Bronchial epithelial cell (primary cell): ENCODE measurements around the gene GALNT14. TPM values are rescaled to one million over a fixed set of nuclear protein-coding genes. Genes with fewer than 3 reads are reported as not detected.
A peak's percentile ranks its signal among the peaks of the same experiment; 100 is the strongest.

ENCODE experiments used
- DNase-seq: peaks from one replicate; pipeline ENCODE4 v3.0.0-alpha.2; 2010; ENCODE audit warnings: low read depth
- FAIRE-seq: peaks from 2 replicates; lab custom pipeline; 2011; peaks lifted over from hg19 to GRCh38; lab: Jason Lieb, UNC
- H3K27me3 ChIP-seq: 2 replicates; pipeline ENCODE4 v1.5.1; 2011; ENCODE audit warnings: low read length; ENCODE audit not compliant: control insufficient read depth, insufficient read depth
- H3K36me3 ChIP-seq: 2 replicates; pipeline ENCODE4 v1.5.1; 2011; ENCODE audit warnings: low read length; ENCODE audit not compliant: control insufficient read depth, insufficient read depth
- H3K4me3 ChIP-seq: 2 replicates; pipeline ENCODE4 v1.5.1; 2011; ENCODE audit warnings: mild to moderate bottlenecking, low read depth, low read length, control low read depth
- CTCF ChIP-seq: IDR thresholded peaks from 2 replicates; pipeline ENCODE4 v1.5.1; 2011; ENCODE audit warnings: mild to moderate bottlenecking, moderate library complexity, low read length, control low read depth, inconsistent platforms; ENCODE audit not compliant: insufficient read depth, severe bottlenecking
- total RNA-seq: library from RNA; depleted of rRNA; stranded (reverse); fragments of >200 nt; gene quantifications from 2 replicates; pipeline ENCODE4 v1.2.1, GENCODE V29; 2014

The GALNT14 gene
- total RNA-seq, 1 donor from 2014 or later = 12.4 TPM

DNA sequence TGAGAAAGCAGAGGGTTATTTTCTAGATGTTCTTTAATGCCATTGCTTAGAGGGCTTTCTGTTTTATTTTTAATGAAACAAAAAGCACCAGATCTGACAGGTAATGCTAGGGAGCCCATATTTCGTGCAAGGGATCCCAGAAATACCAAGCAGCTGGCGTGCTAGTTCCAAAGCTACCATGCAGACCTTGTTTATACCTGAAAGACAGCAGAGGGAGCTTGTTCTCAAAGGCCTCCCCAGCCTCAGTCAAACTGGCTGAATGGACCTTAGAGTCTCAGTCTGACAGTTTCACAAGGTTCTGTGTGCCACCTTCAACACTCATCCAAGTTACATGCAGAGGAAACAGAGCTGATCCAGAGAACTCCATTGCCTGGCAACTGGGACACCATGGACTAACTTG lies 48.6 kb downstream of the GALNT14 start:
- Histone ChIP-seq H3K36me3 (no peaks in the 10 kb centered on the region), H3K4me3 (no peak overlapping the region), H3K27me3 (no peaks in the 10 kb centered on the region)
- no peak for TF ChIP-seq CTCF
- FAIRE-seq = no peak
- no peak for DNase-seq

GRCh38 chr2:31088504-31089195 lies 49.6 kb downstream of the GALNT14 start:
- Histone ChIP-seq H3K36me3 (no peaks in the 10 kb centered on the region), H3K27me3 (no peaks in the 10 kb centered on the region), H3K4me3 (no peak overlapping the region)
- no peak for TF ChIP-seq CTCF
- FAIRE-seq = peak; percentile 28
- DNase-seq = no peak

DNA sequence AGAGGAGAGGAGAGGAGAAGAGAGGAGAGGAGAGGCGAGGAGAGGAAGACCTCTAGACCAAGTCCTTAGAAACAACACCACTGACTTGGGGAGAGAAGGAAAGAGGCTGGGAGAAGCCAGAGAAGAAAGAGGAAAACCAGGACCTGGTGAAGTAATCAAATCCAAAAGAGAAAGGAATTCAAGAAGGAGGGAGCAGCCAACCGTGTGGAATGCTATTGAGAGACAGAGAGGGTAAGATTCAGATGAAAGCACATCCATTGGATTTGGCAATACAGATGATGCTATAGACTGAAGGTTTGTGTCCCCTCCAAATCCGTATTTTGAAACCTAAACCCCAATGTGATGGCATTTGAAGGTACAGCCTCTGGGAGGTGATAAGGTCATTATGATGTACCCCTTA lies 50.7 kb downstream of the GALNT14 start:
- Histone ChIP-seq H3K36me3 (no peaks in the 10 kb centered on the region), H3K4me3 (no peak overlapping the region), H3K27me3 (no peaks in the 10 kb centered on the region)
- TF ChIP-seq CTCF = no peak
- DNase-seq = no peak
- FAIRE-seq = peak; percentile 7

GRCh38 chr2:31086590-31086989 lies 51.6 kb downstream of the GALNT14 start:
- FAIRE-seq (no peak), DNase-seq (no peak)
- Histone ChIP-seq H3K36me3 (no peaks in the 10 kb centered on the region), H3K27me3 (no peaks in the 10 kb centered on the region), H3K4me3 (no peak overlapping the region)
- TF ChIP-seq CTCF = no peak

DNA sequence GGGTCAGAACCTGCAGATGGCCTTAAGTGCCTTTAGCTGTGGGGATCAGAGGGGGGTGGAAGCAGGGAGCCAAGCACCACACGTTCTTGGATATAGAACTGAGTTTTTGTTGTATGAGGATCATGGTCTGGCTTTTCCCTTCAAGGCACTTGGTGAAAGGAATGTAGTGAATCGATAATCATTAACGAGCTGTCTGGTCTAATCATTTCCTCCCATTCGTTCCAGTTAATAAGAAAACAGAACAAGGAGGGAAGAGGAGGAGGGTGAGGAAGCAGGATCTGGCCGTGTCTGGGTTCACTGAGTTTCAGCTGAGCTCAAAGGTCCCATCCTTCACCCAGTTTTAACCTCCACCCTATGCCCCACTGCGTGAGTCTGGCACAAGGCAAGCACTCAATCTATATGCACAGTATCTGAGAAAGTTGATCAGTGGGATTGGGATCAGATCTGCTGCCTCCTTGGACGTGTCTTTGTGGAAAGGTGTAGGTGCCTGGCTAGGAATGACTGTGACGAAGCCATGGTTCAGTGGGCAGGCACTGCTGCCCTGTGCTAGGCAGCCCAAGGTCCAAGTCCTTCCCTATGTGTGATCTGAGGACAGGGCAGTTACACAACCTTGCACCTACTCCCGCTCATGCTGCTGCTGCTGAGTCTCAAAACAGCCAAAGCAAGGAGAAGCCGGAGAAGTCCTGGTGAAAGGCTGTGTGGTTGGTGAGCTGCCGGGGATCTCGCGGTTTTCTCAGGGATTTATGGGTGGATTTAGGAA lies 54.8 kb downstream of the GALNT14 start:
- H3K4me3 ChIP-seq = no peak overlapping the region
- TF ChIP-seq CTCF = no peak
- DNase-seq = no peak
- H3K27me3 ChIP-seq = no peaks in the 10 kb centered on the region
- FAIRE-seq = peak; percentile 86
- H3K36me3 ChIP-seq = no peaks in the 10 kb centered on the region
